Left ventricle myocardium inferior (tissue), 1 donor: ENCODE measurements around the gene DAB2IP. TPM values are rescaled to one million over a fixed set of nuclear protein-coding genes. Genes with fewer than 3 reads are reported as not detected.

ENCODE experiments used
- DNase-seq: peaks from one replicate; pipeline ENCODE4 v3.0.0-alpha.2; 2020
- H3K27ac ChIP-seq: fragments of 200-600 bp; replicated peaks from 2 replicates; pipeline ENCODE4 v1.8.0; 2021
- H3K27me3 ChIP-seq: fragments of 200-600 bp; 2 replicates; pipeline ENCODE4 v1.8.0; 2021; ENCODE audit warnings: low read depth
- H3K36me3 ChIP-seq: fragments of 200-600 bp; 2 replicates; pipeline ENCODE4 v1.8.0; 2021
- H3K4me1 ChIP-seq: fragments of 200-600 bp; 2 replicates; pipeline ENCODE4 v1.8.0; 2021
- H3K4me3 ChIP-seq: fragments of 200-600 bp; 2 replicates; pipeline ENCODE4 v1.8.0; 2021; ENCODE audit warnings: mild to moderate bottlenecking, moderate library complexity
- H3K9me3 ChIP-seq: fragments of 200-600 bp; replicated peaks from 2 replicates; pipeline ENCODE4 v1.8.0; 2021
- intact Hi-C: fragments of 100-400 bp; cut with micrococcal nuclease; formaldehyde crosslinking; loops from one replicate; pipeline ENCODE4 v1.11.0; 2022
- total RNA-seq: library from RNA; stranded (reverse); fragmentation: NEBNext Ultra II Directional; extraction: Animal tissue kit (Norgen Biotek cat#: 25700); gene quantifications from one replicate; pipeline ENCODE4 v1.2.1, GENCODE V29; 2021
- TF ChIP-seq, protein P1 (sequence below): fragments of 200-600 bp; IDR thresholded peaks from 2 replicates; pipeline ENCODE4 v1.8.0; 2021; ENCODE audit warnings: antibody characterized with exemption, mild to moderate bottlenecking, borderline replicate concordance
- donor health status: DM: no; HTN: yes; CAD: no; lungs with severe emphysema.

The DAB2IP gene
- total RNA-seq, 1 donor from 2014 or later = 50.7 TPM

- Histone ChIP-seq H3K4me3 (peak overlapping the region; percentile 52), H3K27me3 (no peaks in the 10 kb centered on the region), H3K9me3 (no peaks in the 10 kb centered on the region), H3K27ac (peak overlapping the region; percentile 88), H3K4me1 (peaks cover 99% of the 10 kb centered on the region), H3K36me3 (no peaks in the 10 kb centered on the region)
- intact Hi-C loops = no loop called here
- TF ChIP-seq, protein P1, sequence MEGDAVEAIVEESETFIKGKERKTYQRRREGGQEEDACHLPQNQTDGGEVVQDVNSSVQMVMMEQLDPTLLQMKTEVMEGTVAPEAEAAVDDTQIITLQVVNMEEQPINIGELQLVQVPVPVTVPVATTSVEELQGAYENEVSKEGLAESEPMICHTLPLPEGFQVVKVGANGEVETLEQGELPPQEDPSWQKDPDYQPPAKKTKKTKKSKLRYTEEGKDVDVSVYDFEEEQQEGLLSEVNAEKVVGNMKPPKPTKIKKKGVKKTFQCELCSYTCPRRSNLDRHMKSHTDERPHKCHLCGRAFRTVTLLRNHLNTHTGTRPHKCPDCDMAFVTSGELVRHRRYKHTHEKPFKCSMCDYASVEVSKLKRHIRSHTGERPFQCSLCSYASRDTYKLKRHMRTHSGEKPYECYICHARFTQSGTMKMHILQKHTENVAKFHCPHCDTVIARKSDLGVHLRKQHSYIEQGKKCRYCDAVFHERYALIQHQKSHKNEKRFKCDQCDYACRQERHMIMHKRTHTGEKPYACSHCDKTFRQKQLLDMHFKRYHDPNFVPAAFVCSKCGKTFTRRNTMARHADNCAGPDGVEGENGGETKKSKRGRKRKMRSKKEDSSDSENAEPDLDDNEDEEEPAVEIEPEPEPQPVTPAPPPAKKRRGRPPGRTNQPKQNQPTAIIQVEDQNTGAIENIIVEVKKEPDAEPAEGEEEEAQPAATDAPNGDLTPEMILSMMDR = no peak
- peak; percentile 42 for DNase-seq
Observed at GRCh38 chr9:121656941-121657470, 5.6 kb downstream of the DAB2IP start.

DNA sequence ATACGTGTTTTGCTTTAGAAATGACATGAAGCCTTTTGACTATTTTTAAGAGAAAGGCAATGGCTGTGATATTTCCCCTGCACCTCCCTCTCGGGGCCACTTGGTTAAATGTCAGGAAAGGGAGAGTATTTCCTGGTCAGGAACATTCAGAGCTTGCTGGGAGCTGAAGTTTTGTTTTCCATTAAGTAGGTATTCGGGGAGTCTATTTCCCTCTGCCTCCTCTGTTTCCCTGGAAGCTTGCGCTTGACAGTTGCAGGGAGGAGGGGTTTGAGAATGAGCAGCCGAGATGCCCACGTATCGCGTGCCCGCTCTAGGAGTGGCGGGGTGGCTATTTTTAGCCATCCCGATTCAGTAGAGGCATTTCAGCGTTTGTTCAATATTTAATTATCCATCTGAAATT is 6.7 kb downstream of the DAB2IP start:
- Histone ChIP-seq H3K9me3 (no peaks in the 10 kb centered on the region), H3K4me1 (peaks cover 99% of the 10 kb centered on the region), H3K4me3 (peak overlapping the region; percentile 52), H3K27me3 (no peaks in the 10 kb centered on the region), H3K27ac (peak overlapping the region; percentile 88), H3K36me3 (no peaks in the 10 kb centered on the region)
- peak; percentile 41 for DNase-seq
- intact Hi-C loops = no loop called here
- TF ChIP-seq, protein P1 = peak; percentile 35

- peak overlapping the region; percentile 52 for H3K4me3 ChIP-seq
- DNase-seq = no peak
- TF ChIP-seq, protein P1 = no peak
- H3K4me1 ChIP-seq = peaks cover 99% of the 10 kb centered on the region
- no peaks in the 10 kb centered on the region for H3K27me3 ChIP-seq
- no peaks in the 10 kb centered on the region for H3K36me3 ChIP-seq
- intact Hi-C loops = no loop called here
- no peaks in the 10 kb centered on the region for H3K9me3 ChIP-seq
- peak overlapping the region; percentile 88 for H3K27ac ChIP-seq
Observed at GRCh38 chr9:121658591-121658990, 7.2 kb downstream of the DAB2IP start.

GRCh38 chr9:121660367-121660766 is 8.9 kb downstream of the DAB2IP start:
- Histone ChIP-seq H3K9me3 (no peaks in the 10 kb centered on the region), H3K4me3 (no peak overlapping the region), H3K27me3 (no peaks in the 10 kb centered on the region), H3K4me1 (peaks cover 95% of the 10 kb centered on the region), H3K36me3 (no peaks in the 10 kb centered on the region), H3K27ac (peak overlapping the region; percentile 88)
- no peak for DNase-seq
- TF ChIP-seq, protein P1 = no peak
- intact Hi-C loops = no loop called here

GRCh38 chr9:121660876-121661275 is 9.4 kb downstream of the DAB2IP start:
- peak overlapping the region; percentile 88 for H3K27ac ChIP-seq
- no peaks in the 10 kb centered on the region for H3K36me3 ChIP-seq
- TF ChIP-seq, protein P1 = no peak
- no peaks in the 10 kb centered on the region for H3K9me3 ChIP-seq
- no peak overlapping the region for H3K4me3 ChIP-seq
- intact Hi-C loops = no loop called here
- DNase-seq = no peak
- peaks cover 95% of the 10 kb centered on the region for H3K4me1 ChIP-seq
- no peaks in the 10 kb centered on the region for H3K27me3 ChIP-seq

- no peak for DNase-seq
- TF ChIP-seq, protein P1 = no peak
Observed at GRCh38 chr9:121661328-121661727, 9.9 kb downstream of the DAB2IP start.

More at GRCh38 chr9:121661328-121661727, 9.9 kb downstream of the DAB2IP start:
- Histone ChIP-seq H3K4me1 (peaks cover 95% of the 10 kb centered on the region), H3K36me3 (no peaks in the 10 kb centered on the region), H3K4me3 (no peak overlapping the region), H3K9me3 (no peaks in the 10 kb centered on the region), H3K27me3 (no peaks in the 10 kb centered on the region), H3K27ac (peak overlapping the region; percentile 88)
- intact Hi-C loops = no loop called here
